Keratinocyte (primary cell): ENCODE data around the gene MFNG. TPM values are rescaled to one million over a fixed set of nuclear protein-coding genes. Genes with fewer than 3 reads are reported as not detected.

Source experiments
- DNase-seq: peaks from one replicate; pipeline ENCODE4 v3.0.0-alpha.2; 2011; ENCODE audit warnings: low read depth, missing footprints, low spot score
- FAIRE-seq: peaks from 2 replicates; lab custom pipeline; 2011; peaks lifted over from hg19 to GRCh38; lab: Jason Lieb, UNC
- H2AFZ ChIP-seq: 2 replicates; pipeline ENCODE4 v1.6.0; 2012; ENCODE audit warnings: low read length, control low read depth, inconsistent platforms; ENCODE audit not compliant: control insufficient read depth
- H3K27ac ChIP-seq: 2 replicates; pipeline ENCODE4 v1.5.1; 2011; ENCODE audit warnings: low read length; ENCODE audit not compliant: control insufficient read depth, insufficient read depth
- H3K27me3 ChIP-seq: 3 replicates; pipeline ENCODE4 v1.6.0; 2011; ENCODE audit warnings: low read length; ENCODE audit not compliant: control insufficient read depth, insufficient read depth; ENCODE audit errors: extremely low read depth
- H3K36me3 ChIP-seq, 2 experiments: 2 replicates in 1 of 2; 3 replicates in 1 of 2; pipeline ENCODE4 v1.5.1; 2011; ENCODE audit warnings: low read length in 2 of 2, mild to moderate bottlenecking in 1 of 2; ENCODE audit not compliant: control insufficient read depth in 2 of 2, insufficient read depth in 2 of 2; ENCODE audit errors: extremely low read depth in 1 of 2
- H3K4me1 ChIP-seq: 3 replicates; pipeline ENCODE4 v1.5.1; 2011; ENCODE audit warnings: low read length; ENCODE audit not compliant: control insufficient read depth, insufficient read depth; ENCODE audit errors: extremely low read depth
- H3K4me2 ChIP-seq: 3 replicates; pipeline ENCODE4 v1.6.0; 2011; ENCODE audit warnings: low read depth, low read length; ENCODE audit not compliant: control insufficient read depth, insufficient read depth; ENCODE audit errors: extremely low read depth
- H3K4me3 ChIP-seq, 3 experiments: fragments of 200-600 bp in 1 of 3; sonication (generic) in 1 of 3; 2 replicates in 2 of 3; 3 replicates in 1 of 3; pipeline ENCODE4 v1.5.1; 2011 to 2016; ENCODE audit warnings: low read length in 3 of 3, mild to moderate bottlenecking in 3 of 3, control low read depth in 2 of 3, inconsistent platforms in 1 of 3, low read depth in 1 of 3, mixed read lengths in 1 of 3, mixed run types in 1 of 3, moderate library complexity in 1 of 3; ENCODE audit not compliant: control insufficient read depth in 2 of 3, insufficient read depth in 2 of 3; ENCODE audit errors: extremely low read depth in 1 of 3
- H3K79me2 ChIP-seq: 2 replicates; pipeline ENCODE4 v1.6.0; 2012; ENCODE audit warnings: low read length; ENCODE audit not compliant: control insufficient read depth, insufficient read depth
- H3K9ac ChIP-seq: 3 replicates; pipeline ENCODE4 v1.6.0; 2011; ENCODE audit warnings: low read length; ENCODE audit not compliant: control insufficient read depth, insufficient read depth; ENCODE audit errors: extremely low read depth
- H3K9me1 ChIP-seq: 3 replicates; pipeline ENCODE4 v1.6.0; 2011; ENCODE audit warnings: low read length; ENCODE audit not compliant: control insufficient read depth, insufficient read depth; ENCODE audit errors: extremely low read depth
- H3K9me3 ChIP-seq: 2 replicates; pipeline ENCODE4 v1.5.1; 2012; ENCODE audit warnings: low read depth, low read length; ENCODE audit not compliant: control insufficient read depth
- H4K20me1 ChIP-seq: 3 replicates; pipeline ENCODE4 v1.6.0; 2011; ENCODE audit warnings: low read length; ENCODE audit not compliant: control insufficient read depth, insufficient read depth; ENCODE audit errors: extremely low read depth
- EZH2 ChIP-seq: IDR thresholded peaks from one replicate; pipeline ENCODE4 v1.6.1; 2012; ENCODE audit warnings: inconsistent platforms, mild to moderate bottlenecking, low read length, moderate library complexity
- dilution Hi-C: fragments of 300-500 bp; cut with MboI; formaldehyde crosslinking; loops from one replicate; pipeline ENCODE4 v1.7.0; 2020; ENCODE audit warnings: low sequenced_read_pairs; ENCODE audit not compliant: extremely low pct_ligation_motif_present
- polyA plus RNA-seq, 5 experiments: library from polyadenylated mRNA; depleted of rRNA in 3 of 5; stranded (reverse) in 3 of 5; stranded (forward) in 1 of 5; unstranded in 1 of 5; fragments of >200 nt; gene quantifications; 1 replicate in 1 of 5; 2 replicates in 3 of 5; 3 replicates in 1 of 5; pipeline versions ENCODE4 v1.2.1 to v1.2.3, GENCODE V29; 2011 to 2012; ENCODE audit warnings: missing spikeins in 2 of 5, low read depth in 1 of 5, low replicate concordance in 1 of 5
- TF ChIP-seq, protein P1 (sequence below), 3 experiments: IDR thresholded peaks in 1 of 3; conservative IDR thresholded peaks in 1 of 3; optimal IDR thresholded peaks in 1 of 3; 2 replicates in 2 of 3; 3 replicates in 1 of 3; pipeline versions ENCODE3 to v1.5.1; 2011; ENCODE audit warnings: low read length in 3 of 3, mild to moderate bottlenecking in 3 of 3, moderate library complexity in 2 of 3, control low read depth in 1 of 3, inconsistent platforms in 1 of 3; ENCODE audit not compliant: insufficient read depth in 2 of 3; ENCODE audit errors: extremely low read depth in 1 of 3

Gene MFNG
- polyA plus RNA-seq, 1 donor (not counting 4 experiments of a cell fraction or from before 2014, with no cell fraction given), result 5.9 TPM

DNA sequence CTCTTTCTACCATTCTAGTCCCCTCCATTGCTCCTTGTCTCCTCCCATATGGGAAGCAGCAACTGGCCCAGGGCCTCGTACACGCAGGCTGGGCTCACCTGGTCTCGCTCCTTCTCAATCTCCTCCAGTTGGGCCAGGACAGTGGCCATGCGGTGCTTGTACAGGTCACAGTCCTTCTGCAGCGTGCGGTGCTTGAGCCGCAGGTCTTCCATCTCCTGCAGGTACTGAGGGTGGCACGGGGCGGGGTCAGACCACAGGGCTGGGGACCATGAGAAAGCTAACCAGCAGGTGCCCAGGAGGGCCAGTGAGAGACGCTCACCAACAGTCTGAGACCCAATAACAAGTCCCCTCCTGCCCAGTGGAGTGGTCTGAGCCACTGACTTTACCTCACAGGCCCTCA is 21.5 kb upstream of the MFNG start:
- peaks cover 13% of the 10 kb centered on the region for H4K20me1 ChIP-seq
- H3K9me3 ChIP-seq, result no peaks in the 10 kb centered on the region
- TF ChIP-seq EZH2, result no peak
- TF ChIP-seq, protein P1, sequence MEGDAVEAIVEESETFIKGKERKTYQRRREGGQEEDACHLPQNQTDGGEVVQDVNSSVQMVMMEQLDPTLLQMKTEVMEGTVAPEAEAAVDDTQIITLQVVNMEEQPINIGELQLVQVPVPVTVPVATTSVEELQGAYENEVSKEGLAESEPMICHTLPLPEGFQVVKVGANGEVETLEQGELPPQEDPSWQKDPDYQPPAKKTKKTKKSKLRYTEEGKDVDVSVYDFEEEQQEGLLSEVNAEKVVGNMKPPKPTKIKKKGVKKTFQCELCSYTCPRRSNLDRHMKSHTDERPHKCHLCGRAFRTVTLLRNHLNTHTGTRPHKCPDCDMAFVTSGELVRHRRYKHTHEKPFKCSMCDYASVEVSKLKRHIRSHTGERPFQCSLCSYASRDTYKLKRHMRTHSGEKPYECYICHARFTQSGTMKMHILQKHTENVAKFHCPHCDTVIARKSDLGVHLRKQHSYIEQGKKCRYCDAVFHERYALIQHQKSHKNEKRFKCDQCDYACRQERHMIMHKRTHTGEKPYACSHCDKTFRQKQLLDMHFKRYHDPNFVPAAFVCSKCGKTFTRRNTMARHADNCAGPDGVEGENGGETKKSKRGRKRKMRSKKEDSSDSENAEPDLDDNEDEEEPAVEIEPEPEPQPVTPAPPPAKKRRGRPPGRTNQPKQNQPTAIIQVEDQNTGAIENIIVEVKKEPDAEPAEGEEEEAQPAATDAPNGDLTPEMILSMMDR (optimal IDR thresholded peaks at IDR 0.05 in 1 of 3, IDR thresholded peaks at IDR 0.05 in 1 of 3, conservative IDR thresholded peaks at IDR 0.05 in 1 of 3; ENCODE audit: extremely low read depth in 1 of 3, insufficient read depth in 2 of 3, low read length in 3 of 3), result no peak
- peaks cover 88% of the 10 kb centered on the region for H3K79me2 ChIP-seq
- peaks cover 49 to 81% of the 10 kb centered on the region in 2 experiments for H3K36me3 ChIP-seq
- H3K4me1 ChIP-seq, result peaks cover 30% of the 10 kb centered on the region
- DNase-seq (no peak), FAIRE-seq (no peak)
- no peak overlapping the region for H3K9ac ChIP-seq
- no peak overlapping the region for H3K27ac ChIP-seq
- dilution Hi-C loops, result no loop called here
- no peaks in the 10 kb centered on the region for H3K9me1 ChIP-seq
- H2AFZ ChIP-seq, result no peak overlapping the region
- no peaks in the 10 kb centered on the region for H3K27me3 ChIP-seq
- no peak overlapping the region for H3K4me2 ChIP-seq
- no peak overlapping the region for H3K4me3 ChIP-seq

DNA sequence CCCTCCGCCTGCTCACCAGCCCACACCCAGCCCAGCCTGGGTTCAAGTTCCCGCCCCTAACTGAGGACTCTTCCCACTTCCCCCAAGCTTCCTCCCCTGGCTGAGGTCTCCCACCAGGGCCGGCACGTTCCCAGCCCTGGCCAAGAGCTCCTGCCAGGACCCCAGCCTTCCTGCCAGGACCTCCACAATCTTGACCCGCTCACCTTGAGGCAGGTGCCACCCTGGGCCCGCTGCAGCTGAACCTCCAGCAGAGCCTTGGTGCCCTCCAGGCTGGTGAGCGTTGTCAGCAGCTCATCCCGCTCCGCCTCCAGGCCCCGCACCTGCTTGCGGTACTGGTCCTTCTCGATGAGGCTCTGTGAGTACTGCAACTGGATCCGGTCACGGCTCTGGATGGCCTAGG is 19.8 kb upstream of the MFNG start:
- TF ChIP-seq, protein P1 (optimal IDR thresholded peaks at IDR 0.05 in 1 of 3, IDR thresholded peaks at IDR 0.05 in 1 of 3, conservative IDR thresholded peaks at IDR 0.05 in 1 of 3; ENCODE audit: extremely low read depth in 1 of 3, insufficient read depth in 2 of 3, low read length in 3 of 3), result no peak
- TF ChIP-seq EZH2, result no peak
- dilution Hi-C loops, result no loop called here
- no peak overlapping the region for H3K4me3 ChIP-seq
- H2AFZ ChIP-seq, result no peak overlapping the region
- H3K9ac ChIP-seq, result no peak overlapping the region
- H4K20me1 ChIP-seq, result peaks cover 23% of the 10 kb centered on the region
- no peaks in the 10 kb centered on the region for H3K9me1 ChIP-seq
- no peak for DNase-seq
- no peaks in the 10 kb centered on the region for H3K27me3 ChIP-seq
- H3K4me2 ChIP-seq, result no peak overlapping the region
- H3K9me3 ChIP-seq, result no peaks in the 10 kb centered on the region
- H3K36me3 ChIP-seq, result peaks cover 57 to 83% of the 10 kb centered on the region in 2 experiments
- no peak for FAIRE-seq
- peaks cover 24% of the 10 kb centered on the region for H3K4me1 ChIP-seq
- H3K27ac ChIP-seq, result no peak overlapping the region
- H3K79me2 ChIP-seq, result peaks cover 89% of the 10 kb centered on the region
